GM21381 (cell line): ENCODE results near the gene USP22.

Experiments used
- ATAC-seq: cut with Tn5 transposase; IDR thresholded peaks from one replicate; pipeline ENCODE4 v1.9.1; 2021; ENCODE audit warnings: mild to moderate bottlenecking, moderate library complexity; ENCODE audit not compliant: unreplicated experiment

Gene USP22

GRCh38 chr17:21002309-21003006, 40.4 kb downstream of the USP22 start:
- ATAC-seq = no peak

GRCh38 chr17:21001813-21002221, 41.0 kb downstream of the USP22 start:
- no peak for ATAC-seq

- no peak for ATAC-seq
Measured at GRCh38 chr17:21001111-21001812, 41.5 kb downstream of the USP22 start.

GRCh38 chr17:20999841-21000532, 42.8 kb downstream of the USP22 start:
- no peak for ATAC-seq

- no peak for ATAC-seq
Measured at GRCh38 chr17:20999044-20999573, 43.7 kb downstream of the USP22 start.

GRCh38 chr17:20998571-20999043, 44.2 kb downstream of the USP22 start:
- no peak for ATAC-seq

GRCh38 chr17:20997711-20998570, 44.9 kb downstream of the USP22 start:
- no peak for ATAC-seq

GRCh38 chr17:20996724-20997615, 45.8 kb downstream of the USP22 start:
- ATAC-seq = no peak

GRCh38 chr17:20995873-20996723, 46.7 kb downstream of the USP22 start:
- ATAC-seq = no peak

- ATAC-seq = no peak
Measured at GRCh38 chr17:20995164-20995872, 47.5 kb downstream of the USP22 start.

GRCh38 chr17:20994779-20995149, 48.0 kb downstream of the USP22 start:
- ATAC-seq = no peak

GRCh38 chr17:20993863-20994778, 48.7 kb downstream of the USP22 start:
- ATAC-seq = no peak

- no peak for ATAC-seq
Measured at GRCh38 chr17:20992987-20993862, 49.6 kb downstream of the USP22 start.

GRCh38 chr17:20992416-20992815, 50.4 kb downstream of the USP22 start:
- no peak for ATAC-seq

- ATAC-seq = no peak
Measured at GRCh38 chr17:20991276-20992037, 51.4 kb downstream of the USP22 start.
